Measurements from ENCODE around the gene MARK3.
A peak's percentile ranks its signal among the peaks of the same experiment; 100 is the strongest.
"Not testable (repeated sequence)": the region's sequence is repeated elsewhere in the genome, so short reads cannot be mapped to it uniquely, and the experiment has no call there.

Gene MARK3

GRCh38 chr14:103385152-103385928 lies at the start of gene MARK3:
MARK3 (plus strand) TSS chr14:103385415; CDS start chr14:103386030, 615 bp downstream.
- peak; percentile 99 for DNase-seq

GRCh38 chr14:103336191-103336590 lies 49.0 kb upstream of the MARK3 start:
- no peak for DNase-seq

GRCh38 chr14:103337794-103338193 lies 47.4 kb upstream of the MARK3 start:
- DNase-seq, result no peak

GRCh38 chr14:103339561-103339960 lies 45.7 kb upstream of the MARK3 start:
- no peak for DNase-seq

GRCh38 chr14:103340480-103341212 lies 44.6 kb upstream of the MARK3 start:
- DNase-seq, result no peak

- DNase-seq, result no peak
These were observed 43.7 kb upstream of the MARK3 start for GRCh38 chr14:103341250-103342129.

GRCh38 chr14:103343164-103343879 lies 41.9 kb upstream of the MARK3 start:
- no peak for DNase-seq

- DNase-seq, result no peak
These were observed 41.1 kb upstream of the MARK3 start for GRCh38 chr14:103343905-103344797.

- DNase-seq, result no peak
These were observed 38.9 kb upstream of the MARK3 start for GRCh38 chr14:103346286-103346685.

GRCh38 chr14:103347091-103347815 lies 38.0 kb upstream of the MARK3 start:
- no peak for DNase-seq

GRCh38 chr14:103348154-103348553 lies 37.1 kb upstream of the MARK3 start:
- no peak for DNase-seq

GRCh38 chr14:103349982-103350381 lies 35.2 kb upstream of the MARK3 start:
- no peak for DNase-seq

GRCh38 chr14:103353362-103353761 lies 31.9 kb upstream of the MARK3 start:
- no peak for DNase-seq

GRCh38 chr14:103354141-103354540 lies 31.1 kb upstream of the MARK3 start:
- DNase-seq, result no peak

- DNase-seq, result no peak
These were observed 29.1 kb upstream of the MARK3 start for GRCh38 chr14:103356024-103356682.

- DNase-seq, result not testable (repeated sequence)
These were observed 27.7 kb upstream of the MARK3 start for GRCh38 chr14:103357552-103357951.

GRCh38 chr14:103360548-103360947 lies 24.7 kb upstream of the MARK3 start:
- DNase-seq, result no peak

- no peak for DNase-seq
These were observed 23.3 kb upstream of the MARK3 start for GRCh38 chr14:103361867-103362266.

- DNase-seq, result no peak
These were observed 22.4 kb upstream of the MARK3 start for GRCh38 chr14:103362780-103363179.

GRCh38 chr14:103366741-103367140 lies 18.5 kb upstream of the MARK3 start:
- DNase-seq, result no peak
